ENCODE measurements around the gene PTBP1. TPM values are rescaled to one million over a fixed set of nuclear protein-coding genes. Genes with fewer than 3 reads are reported as not detected.

PTBP1 gene
- total and polyA plus RNA-seq, 2 experiments from 2014 or later = 178 to 219 TPM

DNA sequence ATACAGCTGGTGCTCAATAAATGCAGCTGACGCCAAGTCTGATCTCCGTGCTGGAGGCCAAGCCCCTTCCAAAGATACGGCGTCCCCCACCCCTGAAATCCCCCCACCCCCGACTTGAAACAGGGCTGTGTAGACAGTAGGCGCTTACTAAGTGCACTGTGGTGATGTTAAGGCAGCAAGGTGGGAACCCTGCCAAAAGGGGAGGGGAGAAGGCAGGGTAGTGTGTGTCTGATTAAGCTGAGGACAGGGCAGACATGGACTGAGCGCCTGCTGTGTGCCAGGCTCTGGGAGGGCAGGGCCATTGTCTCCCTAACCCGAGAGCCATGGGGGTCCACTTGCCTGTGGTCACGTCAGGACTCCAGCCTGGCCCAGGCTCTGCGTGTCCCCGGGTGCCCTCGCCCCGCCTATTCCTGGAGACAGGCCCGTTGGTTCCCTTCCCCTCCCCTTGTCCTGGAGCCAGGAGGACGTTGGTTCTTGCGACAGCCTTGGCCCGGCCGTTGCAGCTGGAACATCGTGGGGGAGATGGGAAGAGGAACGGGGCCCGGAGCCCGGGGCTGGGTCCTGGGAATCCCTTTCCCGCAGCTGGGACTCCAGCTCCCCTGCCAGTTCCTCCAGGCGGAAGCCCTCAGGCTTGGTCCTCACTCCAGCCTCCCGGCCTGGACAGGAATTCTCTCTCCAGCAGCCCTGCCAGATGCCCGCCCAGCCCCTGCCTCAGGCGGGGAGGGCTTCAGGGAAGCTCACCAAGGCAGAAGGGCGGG is 53.1 kb downstream of the PTBP1 start:
- 45% methylated on average over 24 of the region's 28 CpGs for WGBS (ENCODE audit: low lambda C conversion rate, missing lambda C conversion rate)
- peaks cover 6% of the 10 kb centered on the region for H3K27me3 ChIP-seq

DNA sequence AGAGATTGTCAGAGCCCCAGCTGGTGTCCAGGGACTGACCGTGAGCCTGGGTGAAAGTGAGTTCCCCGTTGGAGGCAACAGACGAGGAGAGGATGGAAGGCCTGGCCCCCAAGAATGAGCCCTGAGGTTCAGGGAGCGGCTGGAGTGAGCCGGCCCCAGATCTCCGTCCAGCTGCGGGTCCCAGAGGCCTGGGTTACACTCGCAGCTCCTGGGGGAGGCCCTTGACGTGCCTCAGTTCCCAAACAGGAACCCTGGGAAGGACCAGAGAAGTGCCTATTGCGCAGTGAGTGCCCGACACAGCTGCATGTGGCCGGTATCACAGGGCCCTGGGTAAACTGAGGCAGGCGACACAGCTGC is 53.7 kb downstream of the PTBP1 start:
- Histone ChIP-seq H3K4me2 (no peak overlapping the region), H3K79me2 (no peaks in the 10 kb centered on the region), H3K4me3 (no peak overlapping the region), H2AFZ (no peak overlapping the region), H3K4me1 (ENCODE audit: insufficient read depth) (no peaks in the 10 kb centered on the region), H3K27me3 (peaks cover 6% of the 10 kb centered on the region), H4K20me1 (ENCODE audit: insufficient read depth, poor library complexity, severe bottlenecking) (no peaks in the 10 kb centered on the region), H3K9me2 (replicated peaks; ENCODE audit: insufficient read depth) (no peaks in the 10 kb centered on the region), H3K9me3 (ENCODE audit: low read depth) (no peaks in the 10 kb centered on the region), H3K27ac (peak overlapping the region; percentile 65), H3K36me3 (replicated peaks; ENCODE audit: insufficient read depth, low read depth) (no peaks in the 10 kb centered on the region)
- no peak for TF ChIP-seq EZH2 (IDR thresholded peaks at IDR 0.05; ENCODE audit: borderline replicate concordance)
- no peak for DNase-seq (ENCODE audit: low spot score)
- 75% methylated on average over 13 of the region's 13 CpGs for WGBS (ENCODE audit: low lambda C conversion rate, missing lambda C conversion rate)

More for the DNA sequence above, 53.1 kb downstream of the PTBP1 start:
- Histone ChIP-seq H3K79me2 (no peaks in the 10 kb centered on the region), H4K20me1 (ENCODE audit: insufficient read depth, poor library complexity, severe bottlenecking) (no peaks in the 10 kb centered on the region), H3K36me3 (replicated peaks; ENCODE audit: insufficient read depth, low read depth) (no peaks in the 10 kb centered on the region), H3K27ac (peak overlapping the region; percentile 65), H3K4me3 (no peak overlapping the region), H3K9me3 (ENCODE audit: low read depth) (no peaks in the 10 kb centered on the region), H2AFZ (no peak overlapping the region), H3K4me1 (ENCODE audit: insufficient read depth) (no peaks in the 10 kb centered on the region), H3K4me2 (no peak overlapping the region), H3K9me2 (replicated peaks; ENCODE audit: insufficient read depth) (no peaks in the 10 kb centered on the region)
- peak; percentile 78 for DNase-seq (ENCODE audit: low spot score)
- TF ChIP-seq EZH2phosphoT487 (IDR thresholded peaks at IDR 0.05; ENCODE audit: low read depth, severe bottlenecking, unreplicated experiment) = no peak
- TF ChIP-seq EZH2 (IDR thresholded peaks at IDR 0.05; ENCODE audit: borderline replicate concordance) = no peak
- TF ChIP-seq, protein P1, sequence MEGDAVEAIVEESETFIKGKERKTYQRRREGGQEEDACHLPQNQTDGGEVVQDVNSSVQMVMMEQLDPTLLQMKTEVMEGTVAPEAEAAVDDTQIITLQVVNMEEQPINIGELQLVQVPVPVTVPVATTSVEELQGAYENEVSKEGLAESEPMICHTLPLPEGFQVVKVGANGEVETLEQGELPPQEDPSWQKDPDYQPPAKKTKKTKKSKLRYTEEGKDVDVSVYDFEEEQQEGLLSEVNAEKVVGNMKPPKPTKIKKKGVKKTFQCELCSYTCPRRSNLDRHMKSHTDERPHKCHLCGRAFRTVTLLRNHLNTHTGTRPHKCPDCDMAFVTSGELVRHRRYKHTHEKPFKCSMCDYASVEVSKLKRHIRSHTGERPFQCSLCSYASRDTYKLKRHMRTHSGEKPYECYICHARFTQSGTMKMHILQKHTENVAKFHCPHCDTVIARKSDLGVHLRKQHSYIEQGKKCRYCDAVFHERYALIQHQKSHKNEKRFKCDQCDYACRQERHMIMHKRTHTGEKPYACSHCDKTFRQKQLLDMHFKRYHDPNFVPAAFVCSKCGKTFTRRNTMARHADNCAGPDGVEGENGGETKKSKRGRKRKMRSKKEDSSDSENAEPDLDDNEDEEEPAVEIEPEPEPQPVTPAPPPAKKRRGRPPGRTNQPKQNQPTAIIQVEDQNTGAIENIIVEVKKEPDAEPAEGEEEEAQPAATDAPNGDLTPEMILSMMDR (IDR thresholded peaks at IDR 0.05; ENCODE audit: poor library complexity) = no peak

DNA sequence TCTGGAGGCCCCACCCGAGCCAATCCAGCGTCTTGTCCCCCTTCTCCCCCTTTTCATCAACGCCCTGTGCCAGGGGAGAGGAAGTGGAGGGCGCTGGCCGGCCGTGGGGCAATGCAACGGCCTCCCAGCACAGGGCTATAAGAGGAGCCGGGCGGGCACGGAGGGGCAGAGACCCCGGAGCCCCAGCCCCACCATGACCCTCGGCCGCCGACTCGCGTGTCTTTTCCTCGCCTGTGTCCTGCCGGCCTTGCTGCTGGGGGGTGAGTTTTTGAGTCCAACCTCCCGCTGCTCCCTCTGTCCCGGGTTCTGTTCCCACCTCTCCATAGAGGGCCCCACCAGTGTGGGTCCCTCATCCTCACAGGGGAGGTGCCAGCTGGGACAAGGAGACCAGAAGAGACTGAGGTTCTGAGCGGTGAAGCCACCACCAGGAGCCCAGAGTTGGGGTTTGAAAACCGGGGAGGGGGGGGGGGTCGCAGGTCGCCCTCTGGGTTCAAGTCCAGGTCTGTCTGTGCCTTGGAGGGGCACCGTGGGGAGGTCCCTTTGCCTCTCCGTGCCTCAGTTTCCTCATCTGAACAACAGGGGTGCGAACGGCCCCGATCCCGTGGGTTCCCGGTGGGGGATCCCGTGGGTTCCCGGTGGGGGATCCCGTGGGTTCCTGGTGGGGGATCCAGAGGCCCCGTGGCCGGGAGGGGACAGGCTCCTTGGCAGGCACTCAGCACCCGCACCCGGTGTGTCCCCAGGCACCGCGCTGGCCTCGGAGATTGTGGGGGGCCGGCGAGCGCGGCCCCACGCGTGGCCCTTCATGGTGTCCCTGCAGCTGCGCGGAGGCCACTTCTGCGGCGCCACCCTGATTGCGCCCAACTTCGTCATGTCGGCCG is 55.1 kb downstream of the PTBP1 start, which contains the start of gene ELANE:
Gene ELANE (plus strand): TSS at position 168 of the 878 bp plus-strand sequence. CDS start 26 bp downstream, at position 194.
- 94% methylated on average over 42 of the region's 55 CpGs for WGBS (ENCODE audit: low lambda C conversion rate, missing lambda C conversion rate)
- Histone ChIP-seq H3K79me2 (no peaks in the 10 kb centered on the region), H3K27me3 (peaks cover 2% of the 10 kb centered on the region), H3K9me2 (replicated peaks; ENCODE audit: insufficient read depth) (no peaks in the 10 kb centered on the region), H3K27ac (peak within 1 kb of the TSS; percentile 65), H3K4me2 (no peak within 1 kb of the TSS), H2AFZ (no peak within 1 kb of the TSS), H4K20me1 (ENCODE audit: insufficient read depth, poor library complexity, severe bottlenecking) (no peaks in the 10 kb centered on the region), H3K36me3 (replicated peaks; ENCODE audit: insufficient read depth, low read depth) (no peaks in the 10 kb centered on the region), H3K9me3 (ENCODE audit: low read depth) (no peaks in the 10 kb centered on the region), H3K4me1 (ENCODE audit: insufficient read depth) (no peaks in the 10 kb centered on the region), H3K4me3 (no peak within 1 kb of the TSS)
- TF ChIP-seq EZH2 (IDR thresholded peaks at IDR 0.05; ENCODE audit: borderline replicate concordance) (no peak), EZH2phosphoT487 (IDR thresholded peaks at IDR 0.05; ENCODE audit: low read depth, severe bottlenecking, unreplicated experiment) (no peak)
- TF ChIP-seq, protein P1 (IDR thresholded peaks at IDR 0.05; ENCODE audit: poor library complexity) = no peak
- DNase-seq (ENCODE audit: low spot score) = peak; percentile 4
